A673 (cell line): ENCODE measurements around the gene TAGAP.

Experiments
- CTCF ChIP-seq: fragments of 300-800, 200-600 bp; sonication (generic); conservative IDR thresholded peaks from 2 replicates; pipeline ENCODE4 v1.5.1; 2017; ENCODE audit warnings: low read depth, mild to moderate bottlenecking, antibody characterized with exemption, low read length, moderate library complexity, mixed read lengths
- EZH2 ChIP-seq: fragments of 200-600 bp; sonication (generic); IDR thresholded peaks from 2 replicates; pipeline ENCODE4 v1.6.1; 2017; ENCODE audit warnings: borderline replicate concordance, low read depth, mild to moderate bottlenecking, mixed read lengths, antibody characterized with exemption, low read length; ENCODE audit not compliant: poor library complexity, severe bottlenecking

DNA sequence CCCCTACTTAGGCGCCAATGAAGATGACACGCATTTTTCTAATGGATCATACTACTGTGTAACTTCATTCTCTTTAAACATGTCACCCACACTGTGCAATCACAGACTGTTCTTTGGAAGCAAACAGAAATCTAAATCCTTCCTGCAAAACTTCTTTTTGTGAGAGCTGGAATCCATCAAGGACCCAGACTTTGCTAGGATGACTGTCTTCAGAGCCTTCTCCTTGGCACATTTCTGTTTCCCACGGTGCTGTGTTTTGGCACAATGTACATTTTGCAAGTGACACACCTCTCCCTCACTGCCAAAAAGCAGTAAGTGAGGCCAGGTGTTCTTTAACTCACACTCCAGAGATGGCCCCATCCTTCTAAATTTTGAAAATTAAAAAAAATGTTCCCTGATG is 21.7 kb upstream of the TAGAP start:
- TF ChIP-seq CTCF = no peak
- TF ChIP-seq EZH2 = no peak
